Vagina (tissue), 2 donors: ENCODE data around the gene ADPRH. TPM values are rescaled to one million over a fixed set of nuclear protein-coding genes. Genes with fewer than 3 reads are reported as not detected.

Source experiments
- DNase-seq, 2 donors: peaks; one replicate each; pipeline ENCODE4 v3.0.0-alpha.2; 2017; ENCODE audit errors: extremely low spot score in 2 of 2
- H3K27ac ChIP-seq: fragments of 200-600 bp; sonication (generic); one replicate; pipeline ENCODE4 v1.5.1; 2019
- H3K27me3 ChIP-seq: fragments of 200-600 bp; sonication (generic); one replicate; pipeline ENCODE4 v1.5.1; 2019
- H3K36me3 ChIP-seq, 2 donors: fragments of 200-600 bp; sonication (generic); one replicate each; pipeline ENCODE4 v1.5.1; 2017 to 2019
- H3K4me1 ChIP-seq: fragments of 200-600 bp; sonication (generic); one replicate; pipeline ENCODE4 v1.5.1; 2019
- H3K4me3 ChIP-seq, 2 donors: fragments of 200-600 bp; sonication (generic); 1 replicate in 1 of 2; 2 replicates in 1 of 2; pipeline ENCODE4 v1.5.1; 2016 to 2019
- H3K9me3 ChIP-seq: fragments of 200-600 bp; sonication (generic); one replicate; pipeline ENCODE4 v1.5.1; 2019
- CTCF ChIP-seq, 3 experiments: fragments of 450-650 bp in 2 of 3; fragments of 200-600 bp in 1 of 3; sonication (generic) in 1 of 3; IDR thresholded peaks; one replicate each; pipeline ENCODE4 v1.5.1; 2017 to 2019; ENCODE audit warnings: antibody characterized with exemption in 3 of 3, mild to moderate bottlenecking in 2 of 3, moderate library complexity in 2 of 3
- POLR2A ChIP-seq, 2 donors: fragments of 450-650 bp; IDR thresholded peaks; one replicate each; pipeline ENCODE4 v1.6.1; 2017; ENCODE audit warnings: antibody characterized with exemption in 2 of 2, mild to moderate bottlenecking in 2 of 2, moderate library complexity in 2 of 2
- POLR2AphosphoS5 ChIP-seq, 2 donors: sonication (generic); formaldehyde crosslinking; IDR thresholded peaks; one replicate each; pipeline ENCODE4 v1.9.0; 2017; ENCODE audit warnings: antibody characterized with exemption in 2 of 2, mild to moderate bottlenecking in 2 of 2, low read depth in 1 of 2; ENCODE audit not compliant: insufficient read depth in 1 of 2
- intact Hi-C: fragments of 100-400 bp; cut with DNase I; formaldehyde crosslinking; loops from one replicate; pipeline ENCODE4 v1.15.1; 2023
- total RNA-seq: library from RNA; depleted of rRNA; stranded (reverse); fragments of >200 nt; gene quantifications from one replicate; pipeline ENCODE4 v1.2.3, GENCODE V29; 2016

ADPRH gene
- 2.9 TPM for total RNA-seq

- Histone ChIP-seq H3K27me3 (no peaks in the 10 kb centered on the region), H3K9me3 (no peaks in the 10 kb centered on the region), H3K27ac (peak within 1 kb of the TSS; percentile 88), H3K4me3 (peak within 1 kb of the TSS; percentile 56 to 72), H3K36me3 (no peaks in the 10 kb centered on the region), H3K4me1 (peaks cover 19% of the 10 kb centered on the region)
- TF ChIP-seq CTCF (IDR thresholded peaks at IDR 0.05) (no peak), POLR2AphosphoS5 (IDR thresholded peaks at IDR 0.05; ENCODE audit: insufficient read depth in 1 of 2, low read depth in 1 of 2) (peak in 1 of 2 donors; percentile 72), POLR2A (IDR thresholded peaks at IDR 0.05) (no peak)
- no peak for DNase-seq
- intact Hi-C loops, result no loop called here
Measured at GRCh38 chr3:119579366-119580066, at the start of gene ADPRH. ADPRH (plus strand) TSS chr3:119579492; CDS start chr3:119582170, 2,678 bp downstream.

- Histone ChIP-seq H3K4me3 (no peak overlapping the region), H3K4me1 (no peaks in the 10 kb centered on the region), H3K36me3 (peaks cover 0 to 4% of the 10 kb centered on the region in 2 donors), H3K27ac (no peak overlapping the region), H3K27me3 (no peaks in the 10 kb centered on the region), H3K9me3 (no peaks in the 10 kb centered on the region)
- TF ChIP-seq POLR2A (IDR thresholded peaks at IDR 0.05), result no peak
- intact Hi-C loops, result no loop called here
- DNase-seq, result no peak
Measured at GRCh38 chr3:119529883-119530282, 49.4 kb upstream of the ADPRH start.

- no peaks in the 10 kb centered on the region for H3K4me1 ChIP-seq
- H3K27me3 ChIP-seq, result no peaks in the 10 kb centered on the region
- H3K36me3 ChIP-seq, result peaks cover 0 to 4% of the 10 kb centered on the region in 2 donors
- no peak overlapping the region for H3K4me3 ChIP-seq
- no peak for DNase-seq
- H3K9me3 ChIP-seq, result no peaks in the 10 kb centered on the region
- intact Hi-C loops, result no loop called here
- TF ChIP-seq POLR2A (IDR thresholded peaks at IDR 0.05), result no peak
- TF ChIP-seq POLR2AphosphoS5 (IDR thresholded peaks at IDR 0.05; ENCODE audit: insufficient read depth in 1 of 2, low read depth in 1 of 2), result no peak
- TF ChIP-seq CTCF (IDR thresholded peaks at IDR 0.05), result no peak
- H3K27ac ChIP-seq, result no peak overlapping the region
Measured at GRCh38 chr3:119530456-119530855, 48.8 kb upstream of the ADPRH start.

GRCh38 chr3:119531151-119531550 is 48.1 kb upstream of the ADPRH start:
- intact Hi-C loops, result no loop called here
- TF ChIP-seq CTCF (IDR thresholded peaks at IDR 0.05) (no peak), POLR2A (IDR thresholded peaks at IDR 0.05) (no peak)
- no peaks in the 10 kb centered on the region for H3K4me1 ChIP-seq
- no peaks in the 10 kb centered on the region for H3K27me3 ChIP-seq
- H3K4me3 ChIP-seq, result no peak overlapping the region
- H3K9me3 ChIP-seq, result no peaks in the 10 kb centered on the region
- H3K36me3 ChIP-seq, result peaks cover 0 to 4% of the 10 kb centered on the region in 2 donors
- no peak overlapping the region for H3K27ac ChIP-seq
- DNase-seq, result no peak

- DNase-seq, result no peak
- H3K36me3 ChIP-seq, result no peaks in the 10 kb centered on the region
- no peak for TF ChIP-seq POLR2A (IDR thresholded peaks at IDR 0.05)
- TF ChIP-seq POLR2AphosphoS5 (IDR thresholded peaks at IDR 0.05; ENCODE audit: insufficient read depth in 1 of 2, low read depth in 1 of 2), result no peak
- TF ChIP-seq CTCF (IDR thresholded peaks at IDR 0.05), result no peak
- no peak overlapping the region for H3K4me3 ChIP-seq
- H3K27ac ChIP-seq, result no peak overlapping the region
- intact Hi-C loops, result no loop called here
- no peaks in the 10 kb centered on the region for H3K9me3 ChIP-seq
- no peaks in the 10 kb centered on the region for H3K27me3 ChIP-seq
- H3K4me1 ChIP-seq, result no peaks in the 10 kb centered on the region
Measured at GRCh38 chr3:119534296-119534695, 45.0 kb upstream of the ADPRH start.
